GM23338 (cell line): ENCODE results near the gene TTLL8.

Source experiments
- POLR2AphosphoS5 ChIP-seq: IDR thresholded peaks from 2 replicates; pipeline ENCODE4 v1.6.1; 2016; ENCODE audit warnings: antibody characterized with exemption, low read depth
- TF ChIP-seq, protein P1 (sequence below), 2 experiments: fragments of 200-600 bp in 1 of 2; sonication (generic) in 1 of 2; conservative IDR thresholded peaks; 2 replicates each; pipeline versions ENCODE4 v1.5.1 to v1.6.1; 2016 to 2017; ENCODE audit warnings: antibody characterized with exemption in 2 of 2, low read depth in 2 of 2, mild to moderate bottlenecking in 2 of 2, moderate library complexity in 1 of 2

GRCh38 chr22:50017701-50018224 lies 40.3 kb downstream of the TTLL8 start:
- no peak for TF ChIP-seq POLR2AphosphoS5
- TF ChIP-seq, protein P1, sequence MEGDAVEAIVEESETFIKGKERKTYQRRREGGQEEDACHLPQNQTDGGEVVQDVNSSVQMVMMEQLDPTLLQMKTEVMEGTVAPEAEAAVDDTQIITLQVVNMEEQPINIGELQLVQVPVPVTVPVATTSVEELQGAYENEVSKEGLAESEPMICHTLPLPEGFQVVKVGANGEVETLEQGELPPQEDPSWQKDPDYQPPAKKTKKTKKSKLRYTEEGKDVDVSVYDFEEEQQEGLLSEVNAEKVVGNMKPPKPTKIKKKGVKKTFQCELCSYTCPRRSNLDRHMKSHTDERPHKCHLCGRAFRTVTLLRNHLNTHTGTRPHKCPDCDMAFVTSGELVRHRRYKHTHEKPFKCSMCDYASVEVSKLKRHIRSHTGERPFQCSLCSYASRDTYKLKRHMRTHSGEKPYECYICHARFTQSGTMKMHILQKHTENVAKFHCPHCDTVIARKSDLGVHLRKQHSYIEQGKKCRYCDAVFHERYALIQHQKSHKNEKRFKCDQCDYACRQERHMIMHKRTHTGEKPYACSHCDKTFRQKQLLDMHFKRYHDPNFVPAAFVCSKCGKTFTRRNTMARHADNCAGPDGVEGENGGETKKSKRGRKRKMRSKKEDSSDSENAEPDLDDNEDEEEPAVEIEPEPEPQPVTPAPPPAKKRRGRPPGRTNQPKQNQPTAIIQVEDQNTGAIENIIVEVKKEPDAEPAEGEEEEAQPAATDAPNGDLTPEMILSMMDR (conservative IDR thresholded peaks at IDR 0.05; ENCODE audit: low read depth in 2 of 2) = no peak
